ENCODE data around the gene PTPN3. TPM values are rescaled to one million over a fixed set of nuclear protein-coding genes. Genes with fewer than 3 reads are reported as not detected.
"Not testable (repeated sequence)": the region's sequence is repeated elsewhere in the genome, so short reads cannot be mapped to it uniquely, and the experiment has no call there.

The PTPN3 gene
- total RNA-seq, 4 donors from 2014 or later: 31.6 to 64.0 (median 38.7) TPM

GRCh38 chr9:109518621-109519335 lies 20.7 kb upstream of the PTPN3 start:
- Histone ChIP-seq H3K36me3 (no peaks in the 10 kb centered on the region), H3K4me1 (peaks cover 21% of the 10 kb centered on the region), H3K27me3 (no peaks in the 10 kb centered on the region), H3K27ac (no peak overlapping the region), H3K9me3 (no peaks in the 10 kb centered on the region), H3K4me3 (no peak overlapping the region)
- TF ChIP-seq POLR2A (IDR thresholded peaks at IDR 0.05) (no peak), EP300 (IDR thresholded peaks at IDR 0.05) (no peak), POLR2AphosphoS5 (IDR thresholded peaks at IDR 0.05) (no peak), CTCF (IDR thresholded peaks at IDR 0.05) (no peak)
- 90% methylated on average over 4 of the region's 4 CpGs for WGBS
- no peak for DNase-seq (ENCODE audit: low spot score in 2 of 2)

GRCh38 chr9:109517901-109518377 lies 19.8 kb upstream of the PTPN3 start:
- H3K27me3 ChIP-seq: no peaks in the 10 kb centered on the region
- no peak overlapping the region for H3K27ac ChIP-seq
- H3K36me3 ChIP-seq: no peaks in the 10 kb centered on the region
- DNase-seq (ENCODE audit: low spot score in 2 of 2): no peak
- no peak overlapping the region for H3K4me3 ChIP-seq
- WGBS: 54% methylated on average over 1 of the region's 1 CpG
- H3K9me3 ChIP-seq: no peaks in the 10 kb centered on the region
- TF ChIP-seq POLR2A (IDR thresholded peaks at IDR 0.05): no peak
- no peak for TF ChIP-seq EP300 (IDR thresholded peaks at IDR 0.05)
- TF ChIP-seq POLR2AphosphoS5 (IDR thresholded peaks at IDR 0.05): no peak
- no peak for TF ChIP-seq CTCF (IDR thresholded peaks at IDR 0.05)
- peaks cover 21% of the 10 kb centered on the region for H3K4me1 ChIP-seq

- 89% methylated on average over 3 of the region's 3 CpGs for WGBS
- TF ChIP-seq POLR2AphosphoS5 (IDR thresholded peaks at IDR 0.05): no peak
- TF ChIP-seq POLR2A (IDR thresholded peaks at IDR 0.05): no peak
- H3K9me3 ChIP-seq: no peaks in the 10 kb centered on the region
Observed at GRCh38 chr9:109513871-109514270, 15.8 kb upstream of the PTPN3 start.

GRCh38 chr9:109512170-109512756 lies 14.2 kb upstream of the PTPN3 start:
- Histone ChIP-seq H3K36me3 (no peaks in the 10 kb centered on the region), H3K4me3 (no peak overlapping the region), H3K4me1 (no peaks in the 10 kb centered on the region), H3K27me3 (no peaks in the 10 kb centered on the region), H3K9me3 (no peaks in the 10 kb centered on the region), H3K27ac (no peak overlapping the region)
- 61% methylated on average over 4 of the region's 4 CpGs for WGBS
- TF ChIP-seq EP300 (IDR thresholded peaks at IDR 0.05): no peak
- no peak for TF ChIP-seq CTCF (IDR thresholded peaks at IDR 0.05)
- TF ChIP-seq POLR2AphosphoS5 (IDR thresholded peaks at IDR 0.05): no peak
- TF ChIP-seq POLR2A (IDR thresholded peaks at IDR 0.05): no peak
- no peak for DNase-seq (ENCODE audit: low spot score in 2 of 2)

More at GRCh38 chr9:109513871-109514270, 15.8 kb upstream of the PTPN3 start:
- no peak for DNase-seq (ENCODE audit: low spot score in 2 of 2)
- H3K27ac ChIP-seq: no peak overlapping the region
- H3K36me3 ChIP-seq: no peaks in the 10 kb centered on the region
- H3K4me1 ChIP-seq: peaks cover 13% of the 10 kb centered on the region
- no peaks in the 10 kb centered on the region for H3K27me3 ChIP-seq
- H3K4me3 ChIP-seq: no peak overlapping the region

- DNase-seq (ENCODE audit: low spot score in 2 of 2): no peak
- Histone ChIP-seq H3K27me3 (no peaks in the 10 kb centered on the region), H3K9me3 (no peaks in the 10 kb centered on the region), H3K27ac (no peak overlapping the region), H3K4me1 (no peaks in the 10 kb centered on the region), H3K36me3 (no peaks in the 10 kb centered on the region), H3K4me3 (no peak overlapping the region)
- WGBS: 68% methylated on average over 5 of the region's 5 CpGs
- TF ChIP-seq CTCF (IDR thresholded peaks at IDR 0.05) (no peak), POLR2AphosphoS5 (IDR thresholded peaks at IDR 0.05) (no peak), POLR2A (IDR thresholded peaks at IDR 0.05) (no peak), EP300 (IDR thresholded peaks at IDR 0.05) (no peak)
Observed at GRCh38 chr9:109510506-109510905, 12.4 kb upstream of the PTPN3 start.

GRCh38 chr9:109510042-109510441 lies 11.9 kb upstream of the PTPN3 start:
- WGBS: 63% methylated on average over 4 of the region's 4 CpGs
- not testable (repeated sequence) for H3K4me1 ChIP-seq; H3K4me3 ChIP-seq; H3K36me3 ChIP-seq; DNase-seq (ENCODE audit: low spot score in 2 of 2); H3K27me3 ChIP-seq; H3K9me3 ChIP-seq; H3K27ac ChIP-seq
